Ishikawa (cell line): ENCODE measurements around the gene MPZL2.

Source experiments
- CEBPB ChIP-seq: IDR thresholded peaks from 2 replicates; pipeline ENCODE4 v1.6.1; 2012
- CREB1 ChIP-seq: IDR thresholded peaks from 2 replicates; pipeline ENCODE4 v1.6.1; 2012; ENCODE audit warnings: low read depth
- EGR1 ChIP-seq: IDR thresholded peaks from 2 replicates; pipeline ENCODE4 v1.6.1; 2012
- EP300 ChIP-seq: IDR thresholded peaks from 2 replicates; pipeline ENCODE4 v1.6.1; 2012; ENCODE audit warnings: borderline replicate concordance
- FOXM1 ChIP-seq: IDR thresholded peaks from 2 replicates; pipeline ENCODE4 v1.6.1; 2012; ENCODE audit warnings: low read depth, borderline replicate concordance
- MAX ChIP-seq: IDR thresholded peaks from 2 replicates; pipeline ENCODE4 v1.6.1; 2012
- NFIC ChIP-seq: IDR thresholded peaks from 2 replicates; pipeline ENCODE4 v1.6.1; 2012
- RAD21 ChIP-seq: IDR thresholded peaks from 2 replicates; pipeline ENCODE4 v1.6.1; 2012; ENCODE audit warnings: low read depth
- REST ChIP-seq: IDR thresholded peaks from 2 replicates; pipeline ENCODE4 v1.6.1; 2012; ENCODE audit warnings: low read depth, mild to moderate bottlenecking
- TAF1 ChIP-seq: IDR thresholded peaks from 2 replicates; pipeline ENCODE4 v1.6.1; 2012; ENCODE audit warnings: low read depth, mild to moderate bottlenecking
- TCF12 ChIP-seq: IDR thresholded peaks from 2 replicates; pipeline ENCODE4 v1.6.1; 2012; ENCODE audit warnings: low read depth
- TEAD4 ChIP-seq: IDR thresholded peaks from 2 replicates; pipeline ENCODE4 v1.6.1; 2012
- USF1 ChIP-seq: IDR thresholded peaks from 2 replicates; pipeline ENCODE4 v1.6.1; 2012
- YY1 ChIP-seq: IDR thresholded peaks from 2 replicates; pipeline ENCODE4 v1.6.1; 2012; ENCODE audit warnings: low read depth
- ZBTB7A ChIP-seq: IDR thresholded peaks from 2 replicates; pipeline ENCODE4 v1.6.1; 2012; ENCODE audit warnings: low read depth

MPZL2 gene

GRCh38 chr11:118310781-118311485 is 46.8 kb upstream of the MPZL2 start:
- TF ChIP-seq NFIC: no peak
- TF ChIP-seq EGR1: no peak
- TF ChIP-seq ZBTB7A: no peak
- TF ChIP-seq FOXM1: no peak
- no peak for TF ChIP-seq TAF1
- TF ChIP-seq YY1: no peak
- no peak for TF ChIP-seq CEBPB
- no peak for TF ChIP-seq TEAD4
- no peak for TF ChIP-seq REST
- TF ChIP-seq EP300: no peak
- no peak for TF ChIP-seq CREB1
- no peak for TF ChIP-seq RAD21
- no peak for TF ChIP-seq TCF12
- no peak for TF ChIP-seq MAX

DNA sequence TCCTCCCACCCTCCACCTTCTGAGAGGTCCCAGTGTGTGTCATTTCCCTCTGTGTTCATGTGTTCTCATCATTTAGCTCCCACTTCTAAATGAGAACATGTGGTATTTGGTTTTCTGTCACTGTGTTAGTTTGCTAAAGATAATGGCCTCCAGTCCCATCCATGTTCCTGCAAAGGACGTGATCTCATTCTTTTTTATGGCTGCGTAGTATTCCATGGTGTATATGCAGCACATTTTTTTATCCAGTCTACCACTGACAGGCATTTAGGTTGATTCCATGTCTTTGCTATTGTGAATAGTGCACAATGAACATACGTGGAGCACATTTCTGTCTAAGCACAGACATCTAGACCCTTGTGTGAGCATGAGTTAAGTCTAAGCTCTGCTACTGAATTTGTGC is 46.2 kb upstream of the MPZL2 start:
- TF ChIP-seq ZBTB7A (no peak), CEBPB (no peak), REST (no peak), TEAD4 (no peak), YY1 (no peak), EGR1 (no peak), NFIC (no peak), FOXM1 (no peak), TCF12 (no peak), USF1 (no peak), RAD21 (no peak)

GRCh38 chr11:118306556-118306955 is 42.5 kb upstream of the MPZL2 start:
- TF ChIP-seq TAF1 (no peak), RAD21 (no peak), TEAD4 (no peak), NFIC (no peak), EGR1 (no peak), CEBPB (no peak), MAX (no peak), REST (no peak), CREB1 (no peak)

DNA sequence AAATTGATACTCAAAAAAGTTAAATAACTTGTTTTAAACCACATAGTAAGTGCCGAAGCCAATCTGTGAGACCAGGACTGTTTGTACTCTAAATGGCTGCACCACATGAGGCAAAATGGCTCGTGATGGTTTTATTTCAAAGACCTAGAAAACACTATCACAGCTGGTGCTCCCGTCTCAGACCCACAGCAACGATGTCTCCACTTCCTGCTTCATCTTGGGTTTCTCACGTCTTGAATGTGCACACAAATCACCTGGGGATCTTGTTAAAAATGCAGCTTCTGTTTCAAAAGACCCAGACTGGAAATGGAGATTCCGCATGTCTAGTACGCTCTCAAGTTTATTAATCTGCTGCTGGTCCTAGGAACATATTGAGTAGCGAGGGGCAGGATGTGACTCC is 41.6 kb upstream of the MPZL2 start:
- TF ChIP-seq RAD21 (no peak), EP300 (no peak), CEBPB (no peak), USF1 (no peak), TEAD4 (no peak), TCF12 (no peak), FOXM1 (no peak), REST (no peak), YY1 (no peak), EGR1 (no peak), CREB1 (no peak), NFIC (no peak), TAF1 (no peak)
